Naive B cell (primary cell): ENCODE measurements around the gene TEX19. TPM values are rescaled to one million over a fixed set of nuclear protein-coding genes. Genes with fewer than 3 reads are reported as not detected.
"Not testable (repeated sequence)": the region's sequence is repeated elsewhere in the genome, so short reads cannot be mapped to it uniquely, and the experiment has no call there.

ENCODE experiments used
- ATAC-seq, 2 donors: fragments of 150-1000 bp; cut with Tn5 transposase; 2 replicates each; pipeline ENCODE4 v1.10.0; 2021; ENCODE audit warnings: low read depth in 2 of 2, mild to moderate bottlenecking in 2 of 2, moderate library complexity in 2 of 2
- DNase-seq: peaks from one replicate; pipeline ENCODE4 v3.0.0; 2022
- H3K27ac Mint-ChIP-seq, 6 donors: one replicate each; pipeline ENCODE4 v1.8.0; 2020 to 2022; ENCODE audit warnings: mild to moderate bottlenecking in 6 of 6, mixed read lengths in 6 of 6, moderate library complexity in 5 of 6, inconsistent platforms in 2 of 6
- H3K27me3 Mint-ChIP-seq, 3 donors: one replicate each; pipeline ENCODE4 v1.8.0; 2021 to 2022; ENCODE audit warnings: mixed read lengths in 3 of 3, mild to moderate bottlenecking in 1 of 3
- H3K36me3 Mint-ChIP-seq, 2 donors: one replicate each; pipeline ENCODE4 v1.8.0; 2020 to 2022; ENCODE audit warnings: mixed read lengths in 2 of 2, inconsistent platforms in 1 of 2, mild to moderate bottlenecking in 1 of 2
- H3K4me1 Mint-ChIP-seq, 3 donors: one replicate each; pipeline ENCODE4 v1.8.0; 2020 to 2022; ENCODE audit warnings: mixed read lengths in 3 of 3, inconsistent platforms in 1 of 3, mild to moderate bottlenecking in 1 of 3, moderate library complexity in 1 of 3
- H3K4me3 Mint-ChIP-seq, 8 donors: one replicate each; pipeline ENCODE4 v1.8.0; 2020 to 2022; ENCODE audit warnings: mild to moderate bottlenecking in 8 of 8, mixed read lengths in 8 of 8, moderate library complexity in 8 of 8, inconsistent platforms in 2 of 8
- H3K9me3 Mint-ChIP-seq, 7 donors: one replicate each; pipeline ENCODE4 v1.8.0; 2020 to 2022; ENCODE audit warnings: mixed read lengths in 7 of 7, mild to moderate bottlenecking in 5 of 7, inconsistent platforms in 2 of 7, moderate library complexity in 1 of 7
- polyA plus RNA-seq, 6 donors: library from polyadenylated mRNA; unstranded; fragments of 300-500 nt; fragmentation: Illumina TruSeq; gene quantifications; one replicate each; pipeline ENCODE4 v1.2.3, GENCODE V29; 2021; ENCODE audit warnings: low read depth in 6 of 6

Gene TEX19
- polyA plus RNA-seq, 6 donors from 2014 or later: not detected

- ATAC-seq (no peak), DNase-seq (no peak)
- H3K4me1 Mint-ChIP-seq: peaks cover 4 to 17% (median 16%) of the 10 kb centered on the region in 3 donors
- no peaks in the 10 kb centered on the region for H3K27me3 Mint-ChIP-seq
- H3K36me3 Mint-ChIP-seq: peaks cover 0 to 7% of the 10 kb centered on the region in 2 donors
- H3K9me3 Mint-ChIP-seq: no peaks in the 10 kb centered on the region
- H3K27ac Mint-ChIP-seq: no peak overlapping the region
- no peak overlapping the region for H3K4me3 Mint-ChIP-seq
Observed at GRCh38 chr17:82406131-82406671, 47.2 kb downstream of the TEX19 start.

GRCh38 chr17:82407255-82407654 is 48.2 kb downstream of the TEX19 start:
- Mint-ChIP-seq H3K36me3 (peaks cover 0 to 7% of the 10 kb centered on the region in 2 donors), H3K27ac (no peak overlapping the region), H3K9me3 (no peaks in the 10 kb centered on the region), H3K4me1 (peaks cover 4 to 16% (median 14%) of the 10 kb centered on the region in 3 donors), H3K27me3 (no peaks in the 10 kb centered on the region), H3K4me3 (peak overlapping the region in 1 of 8 donors; percentile 41)
- ATAC-seq (no peak), DNase-seq (no peak)

GRCh38 chr17:82408288-82408937 is 49.4 kb downstream of the TEX19 start:
- ATAC-seq: no peak
- no peak for DNase-seq
- H3K27ac Mint-ChIP-seq: peak overlapping the region in 2 of 6 donors; percentile 52 to 56
- H3K9me3 Mint-ChIP-seq: no peaks in the 10 kb centered on the region
- H3K4me3 Mint-ChIP-seq: no peak overlapping the region
- peaks cover 0 to 7% of the 10 kb centered on the region in 2 donors for H3K36me3 Mint-ChIP-seq
- no peaks in the 10 kb centered on the region for H3K27me3 Mint-ChIP-seq
- peaks cover 8 to 22% (median 14%) of the 10 kb centered on the region in 3 donors for H3K4me1 Mint-ChIP-seq

- H3K27ac Mint-ChIP-seq: no peak overlapping the region
- peaks cover 0 to 2% of the 10 kb centered on the region in 2 donors for H3K36me3 Mint-ChIP-seq
- no peaks in the 10 kb centered on the region for H3K9me3 Mint-ChIP-seq
- ATAC-seq (no peak), DNase-seq (no peak)
- no peaks in the 10 kb centered on the region for H3K27me3 Mint-ChIP-seq
- H3K4me1 Mint-ChIP-seq: peaks cover 8 to 22% (median 14%) of the 10 kb centered on the region in 3 donors
- H3K4me3 Mint-ChIP-seq: peak overlapping the region in 1 of 8 donors; percentile 29
Observed at GRCh38 chr17:82408938-82409318, 49.9 kb downstream of the TEX19 start.

GRCh38 chr17:82410014-82410716 is 51.1 kb downstream of the TEX19 start:
- Mint-ChIP-seq H3K9me3 (no peaks in the 10 kb centered on the region), H3K27ac (no peak overlapping the region), H3K36me3 (peaks cover 0 to 5% of the 10 kb centered on the region in 2 donors), H3K4me3 (no peak overlapping the region), H3K27me3 (no peaks in the 10 kb centered on the region), H3K4me1 (peaks cover 15 to 34% (median 24%) of the 10 kb centered on the region in 3 donors)
- ATAC-seq (no peak), DNase-seq (no peak)

- ATAC-seq (no peak), DNase-seq (no peak)
- no peaks in the 10 kb centered on the region for H3K27me3 Mint-ChIP-seq
- no peaks in the 10 kb centered on the region for H3K9me3 Mint-ChIP-seq
- H3K27ac Mint-ChIP-seq: no peak overlapping the region
- peaks cover 0 to 5% of the 10 kb centered on the region in 2 donors for H3K36me3 Mint-ChIP-seq
- H3K4me1 Mint-ChIP-seq: peaks cover 17 to 40% (median 28%) of the 10 kb centered on the region in 3 donors
- no peak overlapping the region for H3K4me3 Mint-ChIP-seq
Observed at GRCh38 chr17:82411396-82412053, 52.5 kb downstream of the TEX19 start.

- not testable (repeated sequence) for H3K27me3 Mint-ChIP-seq
Observed at GRCh38 chr17:82412081-82412480, 53.0 kb downstream of the TEX19 start.

GRCh38 chr17:82412535-82413520 is 53.8 kb downstream of the TEX19 start:
- ATAC-seq (no peak), DNase-seq (no peak)
- Mint-ChIP-seq H3K4me3 (peak overlapping the region in 2 of 8 donors; percentile 33 to 70), H3K4me1 (peaks cover 17 to 34% (median 20%) of the 10 kb centered on the region in 3 donors), H3K9me3 (no peaks in the 10 kb centered on the region), H3K27me3 (no peaks in the 10 kb centered on the region), H3K36me3 (peaks cover 0 to 5% of the 10 kb centered on the region in 2 donors), H3K27ac (peak overlapping the region in 2 of 6 donors; percentile 64 to 88)

More at GRCh38 chr17:82412081-82412480, 53.0 kb downstream of the TEX19 start:
- ATAC-seq, DNase-seq, H3K4me3 Mint-ChIP-seq, H3K9me3 Mint-ChIP-seq, H3K36me3 Mint-ChIP-seq, H3K27ac Mint-ChIP-seq: not testable (repeated sequence)
- peaks cover 17 to 40% (median 28%) of the 10 kb centered on the region in 3 donors for H3K4me1 Mint-ChIP-seq

Other genes starting within 250 kb of the TEX19 start
- gene CCDC57, start 146.4 kb upstream of the TEX19 start, polyA plus RNA-seq: 10 to 100 TPM; 15.9 to 31.8 (median 26.5) TPM
- 1 to 10 TPM; 1.9 to 3.6 (median 1.9) TPM for gene SLC16A3, start 130.2 kb upstream of the TEX19 start, polyA plus RNA-seq
- 10 to 100 TPM; 27.7 to 78.6 (median 63.4) TPM for gene CSNK1D, start 85.5 kb upstream of the TEX19 start, polyA plus RNA-seq
- 1 to 10 TPM in 2 of 6 donors, under 1 TPM in 2, not detected in 2; 0.50 to 1.5 (median 1.0) TPM for gene CD7, start 41.6 kb upstream of the TEX19 start, polyA plus RNA-seq
- 1 to 10 TPM in 1 of 6 donors, under 1 TPM in 1, not detected in 4; 0.19 to 2.2 TPM for gene SECTM1, start 25.5 kb upstream of the TEX19 start, polyA plus RNA-seq
- not detected for gene UTS2R, start 12.5 kb downstream of the TEX19 start, polyA plus RNA-seq
- 10 to 100 TPM; 10.8 to 30.5 (median 18.2) TPM for gene HEXD, start 59.1 kb downstream of the TEX19 start, polyA plus RNA-seq
- 10 to 100 TPM; 22.8 to 31.6 (median 26.1) TPM for gene OGFOD3, start 59.3 kb downstream of the TEX19 start, polyA plus RNA-seq
- 100 to 1,000 TPM; 274 to 340 (median 303) TPM for gene CYBC1, start 91.5 kb downstream of the TEX19 start, polyA plus RNA-seq
- gene NARF, start 99.5 kb downstream of the TEX19 start, polyA plus RNA-seq: 100 to 1,000 TPM in 3 of 6 donors, 10 to 100 TPM in 3; 72.3 to 137 (median 95.0) TPM
- gene FOXK2, start 160.5 kb downstream of the TEX19 start, polyA plus RNA-seq: 1 to 10 TPM; 2.5 to 6.0 (median 4.4) TPM